NCI-H1048 (cell line): ENCODE data around the gene MAPK11.

Experiments
- DNase-seq: peaks from one replicate; lab custom pipeline; 2025; lab: John Stamatoyannopoulos, UW

MAPK11 gene

GRCh38 chr22:50293441-50294318 lies 23.5 kb upstream of the MAPK11 start:
- DNase-seq: no peak

- no peak for DNase-seq
Measured at GRCh38 chr22:50292643-50293440, 22.7 kb upstream of the MAPK11 start.

GRCh38 chr22:50289942-50290630 lies 19.9 kb upstream of the MAPK11 start:
- no peak for DNase-seq

GRCh38 chr22:50289151-50289941 lies 19.2 kb upstream of the MAPK11 start:
- no peak for DNase-seq

GRCh38 chr22:50287731-50288130 lies 17.6 kb upstream of the MAPK11 start:
- no peak for DNase-seq

GRCh38 chr22:50286701-50287318 lies 16.6 kb upstream of the MAPK11 start:
- DNase-seq: no peak

DNA sequence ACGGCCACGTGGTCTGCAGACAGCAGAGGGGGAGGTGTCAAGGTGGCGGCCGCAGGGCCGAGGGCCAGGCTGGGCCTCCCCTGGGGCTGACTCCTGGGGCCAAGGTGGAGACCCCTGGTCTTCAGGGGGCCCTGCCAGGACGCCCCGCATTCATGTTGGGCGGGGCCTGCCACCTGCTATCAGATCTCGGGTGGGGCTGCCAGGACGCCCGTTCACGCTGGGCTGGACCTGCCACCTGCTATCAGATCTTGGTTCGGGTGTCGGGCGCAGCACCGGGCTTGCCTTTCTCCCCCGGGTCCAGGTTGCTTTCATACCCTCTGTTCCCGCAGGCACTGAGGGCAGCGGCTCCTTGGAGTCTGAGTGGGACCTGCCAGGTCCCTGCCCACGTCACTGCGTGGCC lies 16.1 kb upstream of the MAPK11 start:
- DNase-seq: no peak

GRCh38 chr22:50285568-50286229 lies 15.5 kb upstream of the MAPK11 start:
- DNase-seq: no peak

DNA sequence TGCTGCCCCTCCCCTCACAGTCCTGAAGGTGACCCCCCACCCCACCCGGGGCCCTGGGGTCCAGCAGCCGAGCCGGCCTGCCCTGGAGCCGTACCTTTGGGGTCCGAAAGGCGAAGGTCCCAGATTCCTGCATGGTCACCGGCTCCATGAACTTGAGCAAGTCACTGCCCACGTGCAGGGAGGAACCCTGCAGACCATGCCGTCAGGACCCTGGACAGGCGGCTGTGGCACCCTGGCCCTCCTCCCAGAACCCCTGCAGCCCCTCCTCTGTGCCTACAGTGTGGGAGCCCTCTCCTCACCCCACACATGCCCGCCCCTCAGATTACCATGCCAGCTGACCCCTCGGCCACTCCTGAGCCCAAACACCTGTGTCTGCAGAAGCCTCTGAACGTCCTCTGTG lies 14.3 kb upstream of the MAPK11 start:
- no peak for DNase-seq

DNA sequence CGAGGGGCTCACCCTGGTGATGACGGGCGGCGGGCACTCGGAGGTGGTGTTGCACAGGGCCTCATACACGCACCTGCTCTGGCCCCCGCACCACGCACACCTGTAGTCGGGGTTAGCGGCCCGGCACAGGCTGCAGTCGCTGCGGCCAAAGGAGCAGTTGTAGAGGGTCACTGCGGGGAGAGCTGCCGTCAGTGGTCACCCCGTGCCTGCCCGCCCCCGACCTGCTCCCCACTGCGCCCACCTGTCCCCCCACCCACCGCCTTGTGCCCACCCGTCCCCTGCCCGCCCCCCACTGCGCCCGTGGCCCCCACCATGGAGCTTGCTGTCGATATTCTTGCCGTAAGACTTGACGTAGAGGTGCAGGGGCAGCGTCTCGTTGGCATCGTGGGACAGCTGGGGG lies 13.6 kb upstream of the MAPK11 start:
- no peak for DNase-seq

GRCh38 chr22:50282361-50283155 lies 12.4 kb upstream of the MAPK11 start:
- DNase-seq: no peak

- no peak for DNase-seq
Measured at GRCh38 chr22:50281957-50282356, 11.8 kb upstream of the MAPK11 start.

DNA sequence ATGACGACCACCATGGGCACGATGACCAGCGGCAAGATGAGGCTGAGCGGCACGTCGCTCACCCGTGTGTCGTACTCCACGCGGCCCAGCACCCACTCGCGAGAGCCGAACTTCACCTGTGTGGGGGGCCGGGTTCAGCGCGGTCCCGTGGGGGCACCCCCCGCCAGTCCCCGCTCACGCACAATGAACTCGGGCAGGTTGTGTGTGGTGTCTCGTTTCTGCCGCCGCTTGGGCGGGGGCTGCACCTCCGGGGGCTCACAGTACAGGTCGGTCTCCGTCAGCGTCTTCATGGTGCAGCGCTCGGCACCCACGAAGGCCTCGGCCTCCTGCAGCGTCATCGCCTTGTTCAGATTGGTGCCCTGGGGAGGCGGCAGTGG lies 11.2 kb upstream of the MAPK11 start:
- DNase-seq: no peak

- DNase-seq: no peak
Measured at GRCh38 chr22:50280708-50281383, 10.7 kb upstream of the MAPK11 start.

DNA sequence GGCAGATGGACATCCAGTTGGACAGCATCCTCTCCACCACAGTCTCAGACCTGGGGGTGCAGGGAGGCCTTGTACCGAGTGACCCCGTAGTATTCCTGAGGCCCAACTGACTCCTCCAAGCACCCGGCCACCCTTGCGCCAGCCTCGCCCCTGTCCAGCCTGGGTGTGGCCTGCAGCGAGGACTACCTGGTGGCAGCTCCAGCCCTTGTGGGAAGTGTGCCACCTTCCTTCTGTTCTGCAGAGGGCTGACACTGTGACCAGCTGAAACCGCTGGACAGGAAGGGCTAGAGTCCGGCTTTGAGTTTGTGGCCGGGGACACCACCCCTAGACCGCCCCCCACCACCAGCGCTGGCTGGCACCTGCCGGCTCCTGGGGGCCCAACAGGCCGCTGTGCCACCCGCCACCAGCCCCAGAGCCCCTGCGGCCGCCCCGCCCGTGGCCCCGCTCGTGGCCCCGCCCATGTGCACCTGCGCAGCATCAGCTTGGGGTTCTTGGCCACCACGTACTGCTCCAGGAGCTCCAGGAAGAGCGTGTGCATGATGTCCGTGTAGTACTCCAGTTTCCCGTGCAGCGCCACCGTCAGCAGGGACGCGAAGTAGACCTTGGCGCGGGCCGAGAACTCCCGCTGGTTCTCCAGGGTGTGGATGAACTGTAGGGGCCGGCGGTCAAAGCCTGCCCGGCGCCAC lies 10.0 kb upstream of the MAPK11 start:
- DNase-seq: no peak

GRCh38 chr22:50278956-50279619 lies 8.9 kb upstream of the MAPK11 start:
- no peak for DNase-seq

DNA sequence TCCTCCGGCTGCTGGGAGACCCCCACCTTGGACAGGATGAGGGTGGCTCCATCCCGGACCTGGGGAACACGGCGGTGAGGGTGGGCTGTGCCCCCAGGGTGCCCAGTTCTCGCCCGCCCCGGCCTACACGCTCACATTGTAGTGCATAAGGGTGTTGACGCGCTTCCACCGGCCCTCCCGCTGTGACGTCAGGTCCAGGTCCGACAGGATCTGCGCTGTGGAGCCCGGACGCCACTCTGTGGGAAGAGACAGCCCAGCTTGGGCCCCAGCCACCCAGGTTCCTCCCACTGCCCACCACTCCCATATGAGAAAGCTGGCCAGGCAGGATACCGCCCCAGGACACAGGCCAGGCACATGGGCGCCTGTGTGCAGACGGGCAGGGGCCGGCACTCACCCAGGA lies 8.3 kb upstream of the MAPK11 start:
- DNase-seq: no peak

GRCh38 chr22:50277761-50278160 lies 7.6 kb upstream of the MAPK11 start:
- no peak for DNase-seq
